HepG2 (cell line): ENCODE results near the gene SNX11. TPM values are rescaled to one million over a fixed set of nuclear protein-coding genes. Genes with fewer than 3 reads are reported as not detected.

Experiments
- AHR ChIP-seq: IDR thresholded peaks from 2 replicates; pipeline ENCODE4 v1.6.1; 2018; ENCODE audit warnings: missing genetic modification reagents, missing compliant biosample characterization
- BRF2 ChIP-seq: sonication (generic); formaldehyde crosslinking; IDR thresholded peaks from 2 replicates; pipeline ENCODE4 v1.8.1; 2022; ENCODE audit warnings: mild to moderate bottlenecking, missing genetic modification reagents
- ETV5 ChIP-seq: IDR thresholded peaks from 2 replicates; pipeline ENCODE4 v1.6.1; 2018; ENCODE audit warnings: missing biosample characterization, missing genetic modification reagents, inconsistent platforms, borderline replicate concordance
- HDAC1 ChIP-seq: sonication (generic); formaldehyde crosslinking; IDR thresholded peaks from 2 replicates; pipeline ENCODE4 v1.5.1; 2020; ENCODE audit warnings: mild to moderate bottlenecking, missing genetic modification reagents
- HHEX ChIP-seq: IDR thresholded peaks from 2 replicates; pipeline ENCODE4 v1.6.1; 2016; ENCODE audit warnings: control low read depth
- MAFG ChIP-seq: sonication (generic); formaldehyde crosslinking; IDR thresholded peaks from 2 replicates; pipeline ENCODE4 v1.5.1; 2020; ENCODE audit warnings: mild to moderate bottlenecking, missing genetic modification reagents
- MIXL1 ChIP-seq: IDR thresholded peaks from 2 replicates; pipeline ENCODE4 v1.6.1; 2016
- NRL ChIP-seq: sonication (generic); formaldehyde crosslinking; IDR thresholded peaks from 2 replicates; pipeline ENCODE4 v1.5.0; 2020; ENCODE audit warnings: missing genetic modification reagents, mild to moderate bottlenecking, moderate library complexity, borderline replicate concordance
- REPIN1 ChIP-seq: sonication (generic); formaldehyde crosslinking; IDR thresholded peaks from 2 replicates; pipeline ENCODE4 v1.8.0; 2022; ENCODE audit warnings: missing genetic modification reagents, low read depth, mild to moderate bottlenecking, borderline replicate concordance
- RFX1 ChIP-seq: fragments of 450-650 bp; IDR thresholded peaks from 2 replicates; pipeline ENCODE4 v1.6.1; 2017
- ZBTB21 ChIP-seq: sonication (generic); formaldehyde crosslinking; IDR thresholded peaks from 2 replicates; pipeline ENCODE4 v1.4.0; 2020; ENCODE audit warnings: missing genetic modification reagents
- ZBTB44 ChIP-seq: sonication (generic); formaldehyde crosslinking; IDR thresholded peaks from 2 replicates; pipeline ENCODE4 v1.4.0; 2020; ENCODE audit warnings: missing genetic modification reagents
- ZHX2 ChIP-seq, 2 experiments: sonication (generic) in 1 of 2; formaldehyde crosslinking in 1 of 2; IDR thresholded peaks; 2 replicates each; pipeline versions ENCODE4 v1.6.1 to v1.9.0; 2014 to 2022; ENCODE audit warnings: antibody characterized with exemption in 1 of 2, borderline replicate concordance in 1 of 2, inconsistent platforms in 1 of 2, low read depth in 1 of 2, missing genetic modification reagents in 1 of 2
- ZNF232 ChIP-seq: sonication (generic); formaldehyde crosslinking; IDR thresholded peaks from 2 replicates; pipeline ENCODE4 v1.4.0; 2020; ENCODE audit warnings: missing genetic modification reagents, borderline replicate concordance
- ZNF354B ChIP-seq: sonication (generic); formaldehyde crosslinking; IDR thresholded peaks from 2 replicates; pipeline ENCODE4 v1.8.0; 2022; ENCODE audit warnings: mild to moderate bottlenecking, missing genetic modification reagents
- ZNF660 ChIP-seq: sonication (generic); formaldehyde crosslinking; IDR thresholded peaks from 2 replicates; pipeline ENCODE4 v1.5.1; 2020; ENCODE audit warnings: mild to moderate bottlenecking, low read depth, missing genetic modification reagents, borderline replicate concordance
- ZNF709 ChIP-seq: sonication (generic); formaldehyde crosslinking; IDR thresholded peaks from 2 replicates; pipeline ENCODE4 v1.5.0; 2020; ENCODE audit warnings: mild to moderate bottlenecking, missing genetic modification reagents
- ZNF737 ChIP-seq: sonication (generic); formaldehyde crosslinking; IDR thresholded peaks from 2 replicates; pipeline ENCODE4 v1.5.0; 2020; ENCODE audit warnings: missing genetic modification reagents, mild to moderate bottlenecking, borderline replicate concordance
- ZNF780A ChIP-seq: sonication (generic); formaldehyde crosslinking; IDR thresholded peaks from 2 replicates; pipeline ENCODE4 v1.8.0; 2022; ENCODE audit warnings: mild to moderate bottlenecking, missing genetic modification reagents, moderate library complexity
- polyA plus RNA-seq, 8 experiments: library from polyadenylated mRNA; depleted of rRNA in 3 of 8; stranded (reverse) in 7 of 8; unstranded in 1 of 8; fragments of >200 nt; fragmentation: Illumina TruSeq in 4 of 8; extraction: Trizol in 4 of 8; gene quantifications; 2 replicates each; pipeline versions ENCODE4 v1.2.1 to v1.2.3, GENCODE V29; 2011 to 2016; ENCODE audit warnings: low read depth in 4 of 8, missing spikeins in 1 of 8, mixed read lengths in 1 of 8; ENCODE audit not compliant: insufficient read depth in 1 of 8
- total RNA-seq, 5 experiments: library from RNA; depleted of rRNA; stranded (reverse); fragments of >200 nt; fragmentation: Illumina TruSeq; extraction: Trizol; gene quantifications; 2 replicates each; pipeline ENCODE4 v1.2.3, GENCODE V29; 2016; ENCODE audit warnings: low read depth in 1 of 5

The SNX11 gene
- total and polyA plus RNA-seq, 2 of the 13 experiments (the other 11 are each of a cell fraction or from before 2014, with no cell fraction given) = 12.9 to 14.0 TPM

- no peak for TF ChIP-seq ZBTB44 (CRISPR knock-in tag)
- no peak; the same call in 1 of the 2 replicates for TF ChIP-seq ZNF737 (CRISPR knock-in tag)
- TF ChIP-seq ZHX2 (IDR thresholded peaks at IDR 0.05; ENCODE audit: low read depth) = no peak; the same call in 1 of the 2 replicates
- TF ChIP-seq ZHX2 (CRISPR knock-in tag; IDR thresholded peaks at IDR 0.05; ENCODE audit: borderline replicate concordance) = 0 out of 2 replicates have a peak, but pooled peaks have one; percentile 51
- no peak for TF ChIP-seq MAFG (CRISPR knock-in tag)
- peak; percentile 97 for TF ChIP-seq ZNF709 (CRISPR knock-in tag)
- TF ChIP-seq REPIN1 = peak; percentile 97
- peak; percentile 84 for TF ChIP-seq NRL (CRISPR knock-in tag)
- peak; percentile 21; the same call in 1 of the 2 replicates for TF ChIP-seq ETV5
- no peak for TF ChIP-seq ZNF660 (CRISPR knock-in tag)
- TF ChIP-seq HDAC1 (CRISPR knock-in tag) = peak; percentile 72; the same call in 1 of the 2 replicates
- no peak; the same call in 1 of the 2 replicates for TF ChIP-seq BRF2
- 0 out of 2 replicates have a peak, but pooled peaks have one; percentile 33 for TF ChIP-seq ZNF354B
- TF ChIP-seq ZBTB21 = no peak; the same call in 1 of the 2 replicates
- TF ChIP-seq RFX1 = no peak
- peak; percentile 32 for TF ChIP-seq ZNF232
- TF ChIP-seq HHEX = no peak
- TF ChIP-seq ZNF780A (CRISPR knock-in tag) = peak; percentile 86; the same call in 1 of the 2 replicates
- TF ChIP-seq AHR (CRISPR knock-in tag) = peak; percentile 77
- peak; percentile 44; the same call in 1 of the 2 replicates for TF ChIP-seq MIXL1 (CRISPR knock-in tag)
Observed at GRCh38 chr17:48101012-48101720, 6.4 kb upstream of the SNX11 start, which contains the start of gene CBX1 (continued).
